Measurements from ENCODE around the gene RNF123.

GRCh38 chr3:49727154-49727923 lies 38.0 kb downstream of the RNF123 start:
- TF ChIP-seq EZH2 (IDR thresholded peaks at IDR 0.05; ENCODE audit: insufficient read depth, poor library complexity, severe bottlenecking) (no peak), EZH2phosphoT487 (IDR thresholded peaks at IDR 0.05; ENCODE audit: insufficient read depth, low read depth) (no peak)
